AG20443 (cell line): ENCODE data around the gene CAMK1D.
A peak's percentile ranks its signal among the peaks of the same experiment; 100 is the strongest.

Experiments
- DNase-seq: peaks from one replicate; pipeline ENCODE4 v3.0.0; 2012; ENCODE audit warnings: low spot score, mixed read lengths

Gene CAMK1D

GRCh38 chr10:12768156-12769100, 419.1 kb downstream of the CAMK1D start:
- no peak for DNase-seq

GRCh38 chr10:12769323-12770044, 420.1 kb downstream of the CAMK1D start:
- no peak for DNase-seq

- no peak for DNase-seq
These were observed 422.8 kb downstream of the CAMK1D start for GRCh38 chr10:12771981-12772760.

GRCh38 chr10:12772797-12773587, 423.6 kb downstream of the CAMK1D start:
- DNase-seq: no peak

GRCh38 chr10:12774204-12774894, 425.0 kb downstream of the CAMK1D start:
- no peak for DNase-seq

GRCh38 chr10:12777840-12778585, 428.7 kb downstream of the CAMK1D start:
- no peak for DNase-seq

- DNase-seq: no peak
These were observed 431.6 kb downstream of the CAMK1D start for GRCh38 chr10:12780634-12781601.

GRCh38 chr10:12781976-12782375, 432.6 kb downstream of the CAMK1D start:
- DNase-seq: no peak

GRCh38 chr10:12782537-12782936, 433.2 kb downstream of the CAMK1D start:
- DNase-seq: peak; percentile 28

GRCh38 chr10:12783293-12783692, 433.9 kb downstream of the CAMK1D start:
- DNase-seq: no peak

- DNase-seq: no peak
These were observed 435.3 kb downstream of the CAMK1D start for GRCh38 chr10:12784646-12785045.

- DNase-seq: no peak
These were observed 436.1 kb downstream of the CAMK1D start for GRCh38 chr10:12785415-12785831.

- DNase-seq: no peak
These were observed 437.9 kb downstream of the CAMK1D start for GRCh38 chr10:12787297-12787696.

GRCh38 chr10:12788277-12788676, 438.9 kb downstream of the CAMK1D start:
- no peak for DNase-seq

- DNase-seq: no peak
These were observed 440.9 kb downstream of the CAMK1D start for GRCh38 chr10:12790270-12790669.

- no peak for DNase-seq
These were observed 442.4 kb downstream of the CAMK1D start for GRCh38 chr10:12791728-12792127.

- no peak for DNase-seq
These were observed 443.7 kb downstream of the CAMK1D start for GRCh38 chr10:12792889-12793556.
